GM19468 (cell line): ENCODE measurements around the gene TGFBRAP1.
"Not testable (repeated sequence)": the region's sequence is repeated elsewhere in the genome, so short reads cannot be mapped to it uniquely, and the experiment has no call there.

Experiments used
- ATAC-seq: cut with Tn5 transposase; IDR thresholded peaks from one replicate; pipeline ENCODE4 v1.9.1; 2021; ENCODE audit warnings: mild to moderate bottlenecking, moderate library complexity, moderate number of reproducible peaks; ENCODE audit not compliant: unreplicated experiment; ENCODE audit errors: extremely low read depth

TGFBRAP1 gene

GRCh38 chr2:105280281-105280680 lies 49.3 kb downstream of the TGFBRAP1 start:
- ATAC-seq: no peak

GRCh38 chr2:105279126-105279525 lies 50.4 kb downstream of the TGFBRAP1 start:
- no peak for ATAC-seq

- no peak for ATAC-seq
Measured at GRCh38 chr2:105278654-105279053, 50.9 kb downstream of the TGFBRAP1 start.

GRCh38 chr2:105274046-105274445 lies 55.5 kb downstream of the TGFBRAP1 start:
- no peak for ATAC-seq

GRCh38 chr2:105272176-105272575 lies 57.4 kb downstream of the TGFBRAP1 start:
- no peak for ATAC-seq

- ATAC-seq: no peak
Measured at GRCh38 chr2:105271393-105272045, 58.0 kb downstream of the TGFBRAP1 start.

- ATAC-seq: no peak
Measured at GRCh38 chr2:105269426-105269825, 60.1 kb downstream of the TGFBRAP1 start.

GRCh38 chr2:105262651-105263091 lies 66.9 kb downstream of the TGFBRAP1 start:
- no peak for ATAC-seq

GRCh38 chr2:105261061-105261460 lies 68.5 kb downstream of the TGFBRAP1 start:
- ATAC-seq: no peak

- ATAC-seq: no peak
Measured at GRCh38 chr2:105258835-105259350, 70.6 kb downstream of the TGFBRAP1 start.

- no peak for ATAC-seq
Measured at GRCh38 chr2:105257981-105258380, 71.6 kb downstream of the TGFBRAP1 start.

- no peak for ATAC-seq
Measured at GRCh38 chr2:105256431-105257047, 73.0 kb downstream of the TGFBRAP1 start.

- ATAC-seq: no peak
Measured at GRCh38 chr2:105255979-105256378, 73.6 kb downstream of the TGFBRAP1 start.

- no peak for ATAC-seq
Measured at GRCh38 chr2:105254531-105255210, 74.9 kb downstream of the TGFBRAP1 start.

GRCh38 chr2:105252271-105252670 lies 77.3 kb downstream of the TGFBRAP1 start:
- no peak for ATAC-seq

GRCh38 chr2:105251016-105251648 lies 78.4 kb downstream of the TGFBRAP1 start:
- ATAC-seq: not testable (repeated sequence)

GRCh38 chr2:105249891-105250290 lies 79.6 kb downstream of the TGFBRAP1 start:
- no peak for ATAC-seq

- no peak for ATAC-seq
Measured at GRCh38 chr2:105249181-105249580, 80.4 kb downstream of the TGFBRAP1 start.

- ATAC-seq: no peak
Measured at GRCh38 chr2:105248316-105249070, 81.0 kb downstream of the TGFBRAP1 start.

- ATAC-seq: no peak
Measured at GRCh38 chr2:105244451-105244850, 85.1 kb downstream of the TGFBRAP1 start.
